Upper lobe of right lung (tissue), 1 donor: ENCODE measurements around the gene SMIM41. TPM values are rescaled to one million over a fixed set of nuclear protein-coding genes. Genes with fewer than 3 reads are reported as not detected.

Experiments used
- ATAC-seq: fragments of 200-7000 bp; cut with Tn5 transposase; one replicate; pipeline ENCODE4 v1.9.1; 2020; ENCODE audit warnings: mild to moderate bottlenecking, moderate library complexity
- DNase-seq: peaks from one replicate; pipeline ENCODE4 v3.0.0-alpha.2; 2020
- H3K27ac ChIP-seq: fragments of 200-600 bp; one replicate; pipeline ENCODE4 v1.8.0; 2022
- H3K27me3 ChIP-seq: fragments of 200-600 bp; one replicate; pipeline ENCODE4 v1.8.0; 2022; ENCODE audit warnings: mild to moderate bottlenecking
- H3K36me3 ChIP-seq: fragments of 200-600 bp; one replicate; pipeline ENCODE4 v1.8.0; 2022
- H3K4me1 ChIP-seq: fragments of 200-600 bp; one replicate; pipeline ENCODE4 v1.8.0; 2022
- H3K4me3 ChIP-seq: fragments of 200-600 bp; one replicate; pipeline ENCODE4 v1.8.0; 2022; ENCODE audit warnings: mild to moderate bottlenecking
- H3K9me3 ChIP-seq: fragments of 200-600 bp; one replicate; pipeline ENCODE4 v1.8.0; 2022
- CTCF ChIP-seq: fragments of 200-600 bp; IDR thresholded peaks from one replicate; pipeline ENCODE4 v1.8.0; 2022; ENCODE audit warnings: antibody characterized with exemption
- intact Hi-C: fragments of 100-400 bp; cut with DNase I; formaldehyde crosslinking; loops from one replicate; pipeline ENCODE4 v1.11.0; 2022
- total RNA-seq: library from RNA; stranded (reverse); fragmentation: NEBNext Ultra II Directional; extraction: Animal tissue kit (Norgen Biotek cat#: 25700); gene quantifications from one replicate; pipeline ENCODE4 v1.2.1, GENCODE V29; 2021
- donor health status: DM: no; HTN: yes; CAD: no; lungs with severe emphysema.

Gene SMIM41
- total RNA-seq, 1 donor from 2014 or later: 6.1 TPM

GRCh38 chr12:52063082-52063924 lies 16.2 kb upstream of the SMIM41 start:
- H3K4me3 ChIP-seq: no peak overlapping the region
- H3K9me3 ChIP-seq: no peaks in the 10 kb centered on the region
- DNase-seq (no peak), ATAC-seq (no peak)
- intact Hi-C loops: no loop called here
- H3K27ac ChIP-seq: no peak overlapping the region
- peaks cover 12% of the 10 kb centered on the region for H3K36me3 ChIP-seq
- H3K27me3 ChIP-seq: no peaks in the 10 kb centered on the region
- H3K4me1 ChIP-seq: no peaks in the 10 kb centered on the region
- no peak for TF ChIP-seq CTCF

GRCh38 chr12:52063981-52064649 lies 15.4 kb upstream of the SMIM41 start:
- Histone ChIP-seq H3K9me3 (no peaks in the 10 kb centered on the region), H3K4me1 (peaks cover 1% of the 10 kb centered on the region), H3K27ac (no peak overlapping the region), H3K27me3 (no peaks in the 10 kb centered on the region), H3K36me3 (peaks cover 4% of the 10 kb centered on the region), H3K4me3 (no peak overlapping the region)
- DNase-seq: no peak
- no peak for TF ChIP-seq CTCF
- intact Hi-C loops: no loop called here
- ATAC-seq: no peak

- no peak overlapping the region for H3K27ac ChIP-seq
- intact Hi-C loops: no loop called here
- peaks cover 13% of the 10 kb centered on the region for H3K4me1 ChIP-seq
- H3K27me3 ChIP-seq: no peaks in the 10 kb centered on the region
- no peak for TF ChIP-seq CTCF
- no peak overlapping the region for H3K4me3 ChIP-seq
- ATAC-seq (no peak), DNase-seq (no peak)
- H3K36me3 ChIP-seq: no peaks in the 10 kb centered on the region
- H3K9me3 ChIP-seq: no peaks in the 10 kb centered on the region
These were observed 13.0 kb upstream of the SMIM41 start for GRCh38 chr12:52066346-52067080.

GRCh38 chr12:52067081-52067374 lies 12.5 kb upstream of the SMIM41 start:
- no peak for TF ChIP-seq CTCF
- H3K27me3 ChIP-seq: no peaks in the 10 kb centered on the region
- no peaks in the 10 kb centered on the region for H3K36me3 ChIP-seq
- DNase-seq: no peak
- intact Hi-C loops: no loop called here
- no peak overlapping the region for H3K4me3 ChIP-seq
- H3K27ac ChIP-seq: no peak overlapping the region
- ATAC-seq: no peak
- H3K9me3 ChIP-seq: no peaks in the 10 kb centered on the region
- H3K4me1 ChIP-seq: peaks cover 15% of the 10 kb centered on the region

GRCh38 chr12:52069327-52070184 lies 9.9 kb upstream of the SMIM41 start, which contains the start of gene ATG101:
Gene ATG101 (plus strand): TSS chr12:52069978. CDS start chr12:52073651, 3,673 bp downstream.
- H3K27me3 ChIP-seq: no peaks in the 10 kb centered on the region
- intact Hi-C loops: no loop called here
- peak; percentile 98 for ATAC-seq

More at GRCh38 chr12:52069327-52070184, 9.9 kb upstream of the SMIM41 start, which contains the start of gene ATG101:
- Histone ChIP-seq H3K9me3 (no peaks in the 10 kb centered on the region), H3K36me3 (peaks cover 15% of the 10 kb centered on the region), H3K27ac (peak within 1 kb of the TSS; percentile 98), H3K4me3 (peak within 1 kb of the TSS; percentile 64), H3K4me1 (peaks cover 15% of the 10 kb centered on the region)
- peak; percentile 94 for DNase-seq
- peak; percentile 69 for TF ChIP-seq CTCF
